ENCODE results near the gene HAGH.

The HAGH gene

DNA sequence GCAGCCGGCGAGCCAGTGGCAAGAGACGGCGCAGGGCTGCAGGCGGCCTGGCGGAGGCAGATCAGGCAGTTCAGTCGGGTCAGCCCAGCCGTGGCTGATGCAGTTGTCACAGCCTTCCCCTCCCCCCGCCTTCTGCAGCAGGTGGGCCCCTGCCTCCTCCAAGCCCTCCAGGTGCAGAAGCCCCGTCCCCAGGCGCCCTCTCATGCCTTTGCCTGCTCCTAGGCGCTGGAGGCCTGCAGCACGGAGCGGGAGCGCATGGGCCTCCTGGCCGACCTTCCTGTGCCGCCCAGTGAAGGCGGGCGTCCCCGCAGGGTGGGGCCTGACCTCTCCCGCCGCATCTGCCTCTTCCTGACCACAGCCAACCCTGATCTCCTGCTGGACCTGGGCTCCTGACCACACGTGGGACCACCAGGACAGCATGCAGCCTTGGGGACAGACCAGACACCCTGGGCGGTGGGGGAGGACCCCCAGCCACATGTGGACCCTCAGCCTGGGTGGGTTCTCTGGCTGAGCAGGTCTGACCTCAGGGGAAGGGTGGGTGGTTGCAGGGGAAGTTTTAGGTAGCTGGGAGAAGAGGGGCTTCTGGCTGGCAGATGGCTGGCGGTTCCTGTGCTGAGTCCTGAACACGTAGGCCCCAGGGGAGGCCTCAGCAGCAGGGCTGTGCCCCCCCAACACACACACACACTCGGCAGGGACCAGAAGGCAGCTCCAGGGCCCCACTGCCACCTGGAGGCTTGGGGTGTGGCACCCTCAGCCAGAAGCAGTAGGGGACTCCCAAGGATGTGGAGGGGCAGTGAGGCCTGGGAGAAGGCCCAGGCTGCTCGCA lies 50.6 kb downstream of the HAGH start:
- no peak for FAIRE-seq
- DNase-seq (ENCODE audit: insufficient read length, low spot score): no peak

DNA sequence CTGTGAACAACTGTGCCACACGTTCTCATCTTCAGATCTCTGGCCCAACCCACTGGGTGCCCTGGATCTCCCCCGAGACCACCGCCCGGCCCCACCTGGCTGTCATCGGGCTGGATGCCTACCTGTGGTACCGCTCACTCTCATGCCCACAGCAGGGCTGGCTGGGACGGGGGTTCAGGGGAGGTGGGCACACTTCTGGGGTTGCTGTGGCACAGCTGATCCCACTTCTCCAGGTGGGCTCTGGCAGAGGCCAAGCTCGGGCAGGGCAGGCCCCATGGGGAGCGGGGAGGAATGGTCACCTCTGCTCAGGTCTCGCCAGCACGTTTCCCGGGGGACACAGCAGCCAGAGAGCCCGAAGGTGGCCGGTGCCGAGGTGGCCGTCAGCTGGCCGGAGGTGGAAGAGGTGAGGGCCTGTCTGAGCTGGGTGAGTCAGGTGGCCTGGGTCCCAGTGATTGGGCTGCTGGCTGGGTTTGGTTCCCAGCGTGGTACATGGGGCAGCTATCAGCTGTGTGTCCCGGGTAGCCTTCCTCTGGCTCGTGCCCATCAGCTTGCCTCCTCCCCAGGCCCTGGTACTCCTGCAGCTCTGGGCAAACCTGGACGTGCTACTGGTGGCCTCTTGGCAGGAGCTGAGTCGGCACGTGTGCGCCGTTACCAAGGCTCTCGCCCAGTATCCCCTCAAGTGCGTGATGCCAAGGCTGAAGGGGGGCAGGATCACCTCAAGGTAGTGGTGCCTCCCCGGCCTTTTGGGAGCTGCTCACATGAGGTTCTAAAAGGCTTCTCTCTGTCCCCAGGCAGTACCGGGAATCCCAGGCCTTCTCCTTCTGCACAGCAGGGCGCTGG lies 51.4 kb downstream of the HAGH start:
- FAIRE-seq: no peak
- DNase-seq (ENCODE audit: insufficient read length, low spot score): no peak

DNA sequence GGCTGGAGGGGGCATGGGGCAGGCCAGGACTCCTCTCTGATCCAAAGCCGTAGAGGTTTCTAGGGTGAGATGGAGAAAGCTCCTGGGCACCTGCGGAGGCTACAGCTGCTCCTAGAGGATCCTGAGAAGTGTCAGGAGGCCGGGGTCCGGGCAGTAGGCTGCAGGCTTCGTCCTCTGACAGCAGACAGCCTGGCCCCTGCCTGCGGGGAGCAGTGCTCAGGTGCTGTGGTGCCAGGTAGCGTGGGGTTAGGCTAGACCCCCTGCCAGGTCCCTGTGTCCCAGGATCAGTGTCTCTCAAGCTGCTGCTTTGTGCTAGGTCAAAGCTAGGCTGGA lies 52.2 kb downstream of the HAGH start:
- DNase-seq (ENCODE audit: insufficient read length, low spot score): no peak
- no peak for FAIRE-seq

DNA sequence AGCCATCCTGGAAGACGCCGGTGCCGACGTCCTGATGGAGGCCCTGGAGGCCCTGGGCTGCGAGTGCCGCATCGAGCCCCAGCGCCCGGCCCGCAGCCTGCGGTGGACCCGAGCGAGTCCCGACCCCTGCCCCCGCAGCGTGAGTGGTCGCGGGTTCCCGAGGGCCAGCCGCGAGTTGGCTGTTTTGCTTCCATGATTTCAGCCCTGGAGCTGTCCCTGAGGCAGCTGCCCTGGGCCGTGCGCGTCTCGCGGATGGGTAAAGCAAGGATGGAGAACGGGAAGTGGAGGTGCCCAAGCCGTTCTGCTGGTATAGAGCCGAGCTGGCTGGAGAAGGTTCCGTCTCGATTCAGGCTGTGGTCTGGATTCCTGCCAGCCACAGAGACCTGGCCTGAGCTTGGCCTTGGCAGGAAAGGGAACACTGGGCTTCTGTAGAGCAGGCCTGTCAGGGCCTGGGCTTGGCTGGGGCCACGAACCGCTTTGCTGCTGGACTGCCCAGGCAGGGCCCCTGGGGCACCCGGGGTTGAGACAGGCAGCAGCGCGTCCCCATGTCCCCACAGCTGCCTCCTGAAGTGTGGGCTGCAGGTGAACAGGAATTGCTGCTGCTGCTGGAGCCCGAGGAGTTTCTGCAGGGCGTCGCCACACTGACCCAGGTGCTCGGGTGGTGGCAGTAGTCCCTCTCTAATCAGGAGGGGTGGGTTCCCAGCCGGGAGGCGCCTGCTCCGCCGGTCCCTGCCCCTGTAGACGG lies 52.8 kb downstream of the HAGH start:
- FAIRE-seq (peak; percentile 36), DNase-seq (ENCODE audit: insufficient read length, low spot score) (no peak)

DNA sequence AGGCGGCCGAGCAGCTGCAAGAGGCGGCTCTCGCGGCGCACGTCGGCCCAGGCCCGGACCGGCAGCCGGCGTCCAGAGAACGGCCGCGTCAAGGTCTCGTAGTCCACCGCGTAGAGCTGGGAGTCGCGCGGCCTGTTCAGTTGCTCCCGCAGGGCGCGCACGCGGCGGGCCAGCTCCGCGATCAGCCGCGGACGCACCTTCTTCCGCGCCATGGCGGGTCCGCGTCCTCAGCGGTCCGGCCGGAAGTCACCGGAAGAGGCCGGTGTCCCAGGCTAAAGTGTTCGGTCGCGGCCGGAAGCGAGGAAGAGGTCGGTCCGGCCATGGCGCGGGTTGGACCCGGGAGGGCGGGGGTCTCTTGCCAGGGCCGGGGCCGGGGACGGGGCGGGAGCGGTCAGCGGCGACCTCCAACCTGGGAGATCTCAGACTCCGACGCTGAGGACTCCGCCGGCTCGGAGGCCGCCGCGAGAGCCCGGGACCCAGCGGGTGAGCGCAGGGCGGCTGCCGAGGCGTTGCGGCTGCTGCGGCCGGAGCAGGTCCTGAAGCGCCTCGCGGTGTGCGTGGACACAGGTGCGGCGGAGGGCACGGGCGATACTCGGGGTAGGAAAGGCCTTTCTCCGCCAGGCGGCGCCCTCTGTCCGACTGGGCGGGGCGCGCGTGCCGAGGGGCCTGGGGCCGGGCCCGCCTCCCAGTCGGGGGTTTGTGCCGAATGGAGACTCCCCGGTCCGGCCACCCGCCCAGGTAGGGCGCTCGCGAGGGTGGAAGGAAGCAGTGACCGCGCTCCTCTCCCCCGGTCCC lies 53.5 kb downstream of the HAGH start, which contains the start of gene MRPS34:
MRPS34 (minus strand) TSS at position 227 of the 795 bp plus-strand sequence; CDS start at position 212, 15 bp downstream.
- FAIRE-seq (peak; percentile 95), DNase-seq (ENCODE audit: insufficient read length, low spot score) (peak; percentile 80)

DNA sequence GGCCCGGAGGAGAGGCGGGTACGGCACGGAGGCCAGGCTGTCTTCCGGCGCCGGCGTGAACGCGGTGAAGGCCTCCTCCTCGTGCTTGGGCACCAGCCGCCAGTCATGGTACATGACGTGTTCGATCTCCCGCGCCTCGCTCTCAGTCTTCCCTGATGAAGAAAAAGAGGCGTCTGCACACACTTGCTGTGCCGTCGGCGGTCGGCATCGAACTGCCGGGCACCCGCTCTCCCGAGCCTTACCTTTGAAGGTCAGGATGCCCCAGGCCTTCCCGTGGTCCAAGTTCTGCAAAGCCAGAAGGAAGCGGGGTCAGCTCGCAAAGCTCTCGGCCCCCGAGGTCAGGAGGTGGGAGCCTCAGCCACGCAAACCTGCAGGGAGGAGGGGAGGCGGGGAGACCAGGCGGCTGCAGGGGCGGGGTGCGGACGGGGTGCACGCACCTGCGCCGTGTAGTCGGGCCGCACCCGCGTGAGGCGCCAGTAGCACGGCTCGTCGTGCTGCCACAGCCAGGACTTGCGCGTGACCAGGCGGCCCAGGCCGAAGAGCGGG lies 54.2 kb downstream of the HAGH start, which contains the start of gene EME2:
EME2 (plus strand) TSS at position 449 of the 546 bp plus-strand sequence. CDS start 418 bp downstream, outside the sequence.
- peak; percentile 16 for FAIRE-seq

DNA sequence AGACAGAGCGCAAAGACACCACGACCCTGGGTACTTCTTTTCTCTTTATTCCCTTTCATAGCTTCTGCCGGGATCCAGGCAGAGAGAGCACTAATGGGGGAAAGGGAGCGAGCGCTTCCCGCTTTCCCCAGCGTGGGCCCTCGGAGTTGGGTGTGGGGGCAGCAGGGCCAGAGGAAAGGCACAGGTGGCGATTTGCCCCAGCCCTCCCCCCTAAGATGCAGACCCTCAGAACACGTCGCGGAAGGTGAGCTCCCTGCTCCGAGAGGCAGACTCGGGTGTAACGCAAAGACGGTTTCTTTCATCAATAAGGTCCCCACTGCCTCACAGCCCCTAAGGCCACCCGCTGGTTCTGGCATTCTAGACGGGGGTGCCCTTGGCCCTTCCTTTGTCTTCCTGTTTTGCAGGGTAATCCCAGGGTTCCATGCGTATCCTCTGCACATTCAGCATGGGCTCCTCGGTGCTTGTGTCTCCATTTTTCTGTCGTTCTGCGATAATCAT lies 54.7 kb downstream of the HAGH start:
- DNase-seq (ENCODE audit: insufficient read length, low spot score): no peak

More for the DNA sequence above, 54.2 kb downstream of the HAGH start, which contains the start of gene EME2:
- no peak for DNase-seq (ENCODE audit: insufficient read length, low spot score)

DNA sequence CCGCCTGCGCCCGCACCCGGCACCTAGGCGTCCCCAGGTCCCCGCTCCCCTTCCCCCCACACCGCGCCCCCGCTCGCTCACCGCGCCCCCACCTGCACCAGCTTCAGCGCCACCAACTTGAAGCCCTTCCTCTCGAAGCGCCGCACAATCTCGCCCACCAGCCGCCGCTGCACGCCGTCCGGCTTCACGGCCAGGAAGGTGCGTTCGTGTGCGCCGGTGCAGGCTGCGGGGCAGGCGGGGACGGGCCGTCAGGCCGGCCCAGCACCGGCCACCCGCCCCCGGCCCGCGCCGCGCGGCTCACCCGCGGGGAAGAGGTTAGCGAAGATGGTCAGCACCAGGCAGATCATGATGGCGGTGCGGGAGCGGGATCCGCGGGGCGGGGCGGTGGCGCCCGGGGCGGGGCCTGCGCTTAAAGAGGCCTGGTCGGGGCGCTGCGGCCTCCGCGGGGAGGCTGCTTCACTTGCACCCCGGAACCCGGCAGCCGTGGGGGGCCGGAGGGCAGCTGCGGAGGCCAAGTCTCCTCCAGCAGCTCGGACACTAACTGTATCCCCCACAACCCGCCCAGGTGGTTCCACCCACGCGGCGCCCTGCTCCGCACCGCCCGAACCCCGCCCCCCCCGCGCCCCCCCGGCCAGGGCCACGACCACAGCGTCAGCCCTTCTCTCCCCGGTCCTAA lies 55.3 kb downstream of the HAGH start, which contains the start of gene NME3:
NME3 (minus strand) TSS at position 356 of the 676 bp plus-strand sequence; CDS start at position 347, 9 bp downstream.
- FAIRE-seq: peak; percentile 40
- DNase-seq (ENCODE audit: insufficient read length, low spot score): peak; percentile 59

More for the DNA sequence above, 54.7 kb downstream of the HAGH start:
- FAIRE-seq: no peak

DNA sequence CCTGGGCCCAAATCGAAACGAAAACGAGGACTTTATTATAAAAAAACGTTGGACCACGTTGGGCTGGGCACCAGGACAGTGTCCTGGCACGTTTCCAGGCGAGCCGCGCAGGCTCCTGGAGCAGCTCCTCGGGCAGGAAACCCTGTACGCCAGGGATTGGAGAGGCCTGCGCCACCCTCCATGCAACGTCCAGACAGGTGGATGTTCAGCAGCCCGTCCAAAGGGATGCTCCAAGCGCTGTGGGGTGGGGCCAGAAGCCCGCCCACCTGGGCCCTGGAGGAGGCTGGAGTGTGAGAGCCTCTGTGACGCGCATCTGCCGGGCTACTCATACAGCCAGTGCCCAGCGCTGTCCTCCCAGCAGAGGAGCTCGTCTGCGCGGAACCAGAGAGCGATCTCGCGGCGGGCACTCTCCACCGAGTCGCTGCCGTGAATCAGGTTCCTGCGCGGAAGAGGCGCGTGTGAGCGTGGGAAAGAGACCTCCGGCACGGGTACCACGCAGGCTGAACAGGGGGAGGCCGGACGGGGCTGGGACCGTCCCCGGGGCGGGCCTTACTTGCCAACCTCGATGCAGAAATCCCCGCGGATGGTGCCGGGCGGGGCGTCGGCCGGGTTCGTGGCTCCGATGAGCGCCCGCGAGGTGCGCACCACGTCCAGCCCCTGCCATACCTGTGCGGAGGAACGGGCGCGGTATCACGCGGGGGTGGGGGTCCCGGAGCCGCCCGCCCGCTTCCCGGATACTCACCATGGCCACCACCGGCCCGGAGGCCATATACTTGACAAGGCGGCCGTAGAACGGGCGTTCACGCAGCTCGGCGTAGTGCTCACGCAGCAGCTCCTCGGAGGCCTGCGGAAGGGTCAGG lies 56.1 kb downstream of the HAGH start:
- DNase-seq (ENCODE audit: insufficient read length, low spot score) (no peak), FAIRE-seq (no peak)

DNA sequence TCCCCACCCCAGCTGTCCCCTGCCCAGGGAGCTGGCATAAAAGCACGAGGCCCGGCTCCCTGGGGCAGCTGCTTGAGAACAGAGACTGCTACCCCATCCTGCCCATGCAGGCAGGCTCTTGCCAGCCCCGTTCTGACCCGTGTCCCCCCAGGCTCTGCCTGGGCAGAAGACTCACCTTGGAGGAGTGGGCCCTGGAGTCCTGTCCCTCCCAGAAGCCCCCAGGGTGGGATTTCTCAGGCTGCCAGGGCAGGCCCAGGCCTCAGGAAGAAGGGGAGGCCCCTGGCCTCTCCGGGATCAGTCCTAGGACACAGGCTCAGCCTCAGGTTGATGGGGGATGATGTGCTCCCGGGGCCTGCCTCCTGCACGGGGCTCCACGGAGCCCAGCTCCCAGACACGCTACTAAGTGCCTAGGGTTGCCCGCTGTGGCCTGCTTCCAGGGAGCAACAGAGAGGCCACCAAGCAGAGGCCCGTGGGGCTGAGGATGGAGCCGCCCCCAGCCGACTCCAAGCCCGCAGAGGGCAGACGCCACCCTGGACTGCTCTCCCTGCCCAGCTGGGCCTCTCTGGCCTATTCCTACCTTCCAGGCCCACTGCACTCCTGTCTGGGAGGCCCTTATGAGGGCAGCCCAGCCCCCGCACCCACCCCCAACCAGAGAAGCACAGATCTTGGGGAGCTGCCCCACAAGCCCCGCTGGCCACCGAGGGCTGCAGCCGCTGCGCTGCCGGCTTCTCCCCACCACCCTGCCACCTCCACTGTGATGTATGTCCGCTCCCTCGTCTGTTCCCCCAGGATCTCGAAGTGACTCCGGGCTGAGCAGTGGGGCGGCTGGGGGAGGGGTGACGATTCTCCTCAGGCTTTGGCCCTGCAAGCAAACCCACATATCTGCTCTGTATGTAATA lies 57.0 kb downstream of the HAGH start:
- FAIRE-seq: no peak
- DNase-seq (ENCODE audit: insufficient read length, low spot score): no peak

DNA sequence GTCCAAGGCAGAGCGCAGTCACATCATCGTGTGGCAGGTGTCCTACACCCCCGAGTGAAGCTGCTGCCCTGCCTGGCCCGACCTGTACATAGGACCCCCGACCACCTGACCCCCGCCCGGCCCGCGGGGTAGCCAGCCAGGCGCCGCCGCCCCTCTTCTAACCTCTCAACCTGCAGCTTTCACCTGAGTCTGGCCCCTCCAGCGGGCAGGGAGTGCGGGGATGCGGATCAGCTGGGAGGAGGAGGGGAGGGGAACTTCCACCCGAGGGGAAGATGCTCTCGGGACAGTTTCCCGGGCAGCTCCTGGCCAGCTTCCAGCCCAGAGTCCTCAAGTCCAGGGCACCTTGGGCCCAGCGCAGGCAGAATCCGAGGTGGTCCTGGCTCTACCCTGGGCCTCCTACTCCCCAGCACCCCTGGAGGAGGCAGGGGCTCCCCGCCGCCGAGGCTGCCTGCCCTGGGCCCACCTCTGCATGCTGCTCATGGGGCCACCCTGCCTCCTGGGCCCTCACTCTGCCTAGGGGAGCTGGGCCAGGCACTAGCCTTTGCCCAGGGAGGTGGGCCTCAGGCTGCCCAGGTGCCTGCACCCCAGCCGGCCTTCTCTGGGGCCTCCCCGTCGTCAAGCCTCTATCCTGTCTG lies 57.7 kb downstream of the HAGH start:
- no peak for FAIRE-seq

DNA sequence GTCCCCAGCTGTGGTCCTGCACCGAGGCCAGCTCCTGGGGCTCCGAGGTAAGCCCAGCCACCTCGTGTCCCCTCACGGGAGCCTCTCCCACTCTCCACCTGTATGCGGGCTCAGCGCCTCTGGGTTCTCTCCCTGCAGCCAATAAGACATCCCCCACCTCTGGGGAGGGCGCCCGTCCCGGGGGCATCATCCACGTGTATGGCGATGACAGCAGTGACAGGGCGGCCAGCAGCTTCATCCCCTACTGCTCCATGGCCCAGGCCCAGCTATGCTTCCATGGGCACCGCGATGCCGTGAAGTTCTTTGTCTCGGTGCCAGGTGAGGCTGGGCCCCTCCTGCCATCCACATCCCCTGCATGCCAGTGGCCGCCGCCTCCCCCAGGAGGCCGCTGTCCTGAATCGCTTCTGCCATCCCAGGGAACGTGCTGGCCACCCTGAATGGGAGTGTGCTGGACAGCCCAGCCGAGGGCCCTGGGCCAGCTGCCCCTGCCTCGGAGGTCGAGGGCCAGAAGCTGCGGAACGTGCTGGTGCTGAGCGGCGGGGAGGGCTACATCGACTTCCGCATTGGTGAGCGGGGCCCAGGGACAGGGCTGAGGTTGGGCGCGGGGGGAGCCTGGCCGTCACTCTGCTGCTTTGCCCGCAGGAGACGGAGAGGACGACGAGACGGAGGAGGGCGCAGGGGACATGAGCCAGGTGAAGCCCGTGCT lies 58.4 kb downstream of the HAGH start:
- DNase-seq (ENCODE audit: insufficient read length, low spot score) (no peak), FAIRE-seq (no peak)

More for the DNA sequence above, 57.7 kb downstream of the HAGH start:
- DNase-seq (ENCODE audit: insufficient read length, low spot score): no peak

DNA sequence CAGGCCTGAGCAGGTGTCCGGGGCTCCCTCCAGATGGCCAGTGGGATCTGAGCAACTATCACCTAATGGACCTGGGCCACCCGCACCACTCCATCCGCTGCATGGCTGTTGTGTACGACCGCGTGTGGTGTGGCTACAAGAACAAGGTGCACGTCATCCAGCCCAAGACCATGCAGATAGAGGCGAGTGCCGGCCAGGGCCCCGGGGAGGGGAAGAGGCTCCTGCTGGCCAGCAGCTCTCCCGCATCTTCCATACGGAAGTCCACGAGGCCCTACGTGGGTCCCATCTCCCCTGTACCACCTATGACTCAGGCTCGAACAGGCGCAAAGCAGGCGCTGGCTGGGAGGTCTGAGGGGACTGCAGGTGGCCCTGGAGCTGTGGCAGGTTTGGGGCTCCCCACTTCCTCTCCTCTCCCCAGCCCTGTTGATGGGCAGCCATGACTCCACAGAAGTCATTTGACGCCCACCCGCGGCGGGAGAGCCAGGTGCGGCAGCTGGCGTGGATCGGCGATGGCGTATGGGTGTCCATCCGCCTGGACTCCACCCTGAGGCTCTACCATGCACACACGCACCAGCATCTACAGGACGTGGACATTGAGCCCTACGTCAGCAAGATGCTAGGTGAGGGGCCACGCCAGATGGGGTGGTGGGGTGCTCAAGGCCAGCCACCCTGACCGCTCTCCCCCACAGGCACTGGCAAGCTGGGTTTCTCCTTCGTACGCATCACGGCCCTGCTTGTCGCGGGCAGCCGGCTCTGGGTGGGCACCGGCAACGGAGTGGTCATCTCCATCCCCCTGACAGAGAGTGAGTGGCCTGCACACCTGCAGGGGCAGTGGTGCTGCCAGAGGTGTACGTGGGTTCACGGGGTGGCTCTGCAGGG lies 59.3 kb downstream of the HAGH start:
- FAIRE-seq (no peak), DNase-seq (ENCODE audit: insufficient read length, low spot score) (no peak)

DNA sequence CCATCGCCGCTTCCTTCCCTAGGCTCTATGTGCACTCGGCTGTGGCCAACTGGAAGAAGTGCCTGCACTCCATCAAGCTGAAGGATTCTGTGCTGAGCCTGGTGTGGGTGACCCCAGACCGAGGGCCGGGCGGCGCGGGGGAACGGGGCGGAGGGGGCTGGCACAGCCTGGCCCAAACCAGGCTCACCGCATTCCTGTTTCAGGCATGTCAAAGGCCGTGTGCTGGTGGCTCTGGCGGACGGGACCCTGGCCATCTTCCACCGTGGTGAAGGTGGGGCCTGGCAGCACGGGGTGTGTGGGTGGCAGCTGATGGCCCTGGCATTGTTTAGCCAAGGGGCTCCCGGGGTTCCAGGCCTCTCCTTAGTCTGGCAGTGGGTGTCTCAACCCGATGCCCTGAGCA lies 59.9 kb downstream of the HAGH start:
- FAIRE-seq: no peak

DNA sequence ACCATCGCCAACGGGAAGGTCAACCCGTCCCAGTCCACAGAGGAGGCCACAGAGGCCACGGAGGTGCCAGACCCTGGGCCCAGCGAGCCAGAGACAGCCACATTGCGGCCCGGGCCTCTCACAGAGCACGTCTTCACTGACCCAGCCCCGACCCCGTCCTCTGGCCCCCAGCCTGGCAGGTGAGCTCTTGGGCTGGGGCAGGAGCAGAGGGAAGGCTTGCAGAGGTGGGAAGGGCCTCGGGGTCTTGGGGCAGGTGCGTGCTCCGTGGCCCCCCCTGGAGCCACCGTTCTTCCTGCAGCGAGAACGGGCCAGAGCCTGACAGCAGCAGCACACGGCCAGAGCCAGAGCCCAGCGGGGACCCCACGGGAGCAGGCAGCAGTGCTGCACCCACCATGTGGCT lies 60.4 kb downstream of the HAGH start:
- DNase-seq (ENCODE audit: insufficient read length, low spot score) (no peak), FAIRE-seq (no peak)

More for the DNA sequence above, 59.9 kb downstream of the HAGH start:
- no peak for DNase-seq (ENCODE audit: insufficient read length, low spot score)

All from HTR-8/SVneo (cell line).